Trophoblast cell (in vitro differentiated cells and primary cell): ENCODE data around the gene ZPR1.
"Not testable (repeated sequence)": the region's sequence is repeated elsewhere in the genome, so short reads cannot be mapped to it uniquely, and the experiment has no call there.

Experiments
- DNase-seq, 2 donors: peaks; one replicate each; pipeline ENCODE4 v3.0.0-alpha.2; 2016
- H2AFZ ChIP-seq: 2 replicates; pipeline ENCODE4 v1.6.1; 2013; ENCODE audit warnings: low read length, moderate library complexity, mild to moderate bottlenecking; ENCODE audit not compliant: insufficient read depth, poor library complexity
- H2AK5ac ChIP-seq: 2 replicates; pipeline ENCODE4 v1.6.1; 2013; ENCODE audit warnings: mild to moderate bottlenecking, low read length
- H2BK120ac ChIP-seq: 2 replicates; pipeline ENCODE4 v1.6.1; 2013; ENCODE audit warnings: low read length, mild to moderate bottlenecking, moderate library complexity; ENCODE audit not compliant: insufficient read depth, poor library complexity
- H2BK12ac ChIP-seq: 2 replicates; pipeline ENCODE4 v1.6.1; 2013; ENCODE audit warnings: mild to moderate bottlenecking, low read length, moderate library complexity
- H2BK5ac ChIP-seq: 2 replicates; pipeline ENCODE4 v1.6.1; 2013; ENCODE audit warnings: low read length, low read depth, moderate library complexity, mild to moderate bottlenecking; ENCODE audit not compliant: poor library complexity
- H3K14ac ChIP-seq: 2 replicates; pipeline ENCODE4 v1.6.1; 2013; ENCODE audit warnings: mild to moderate bottlenecking, low read length
- H3K18ac ChIP-seq: 2 replicates; pipeline ENCODE4 v1.6.1; 2013; ENCODE audit warnings: mild to moderate bottlenecking, low read length
- H3K23ac ChIP-seq: 2 replicates; pipeline ENCODE4 v1.6.1; 2013; ENCODE audit warnings: low read length
- H3K27ac ChIP-seq: 2 replicates; pipeline ENCODE4 v1.5.1; 2013; ENCODE audit warnings: low read depth, mild to moderate bottlenecking, inconsistent platforms, low read length, moderate library complexity
- H3K27me3 ChIP-seq: 2 replicates; pipeline ENCODE4 v1.6.1; 2013; ENCODE audit warnings: inconsistent platforms, mild to moderate bottlenecking, low read length, moderate library complexity; ENCODE audit not compliant: insufficient read depth
- H3K36me3 ChIP-seq, 2 experiments: 1 replicate in 1 of 2; 2 replicates in 1 of 2; pipeline ENCODE4 v1.6.1; 2013; ENCODE audit warnings: low read length in 2 of 2, mild to moderate bottlenecking in 2 of 2, moderate library complexity in 1 of 2; ENCODE audit not compliant: insufficient read depth in 2 of 2, control insufficient read depth in 1 of 2
- H3K4ac ChIP-seq: 2 replicates; pipeline ENCODE4 v1.6.1; 2013; ENCODE audit warnings: low read depth, mild to moderate bottlenecking, low read length, moderate library complexity
- H3K4me1 ChIP-seq, 2 experiments: 1 replicate in 1 of 2; 2 replicates in 1 of 2; pipeline ENCODE4 v1.6.1; 2013; ENCODE audit warnings: low read length in 2 of 2, mild to moderate bottlenecking in 2 of 2, moderate library complexity in 1 of 2; ENCODE audit not compliant: insufficient read depth in 2 of 2, control insufficient read depth in 1 of 2
- H3K4me2 ChIP-seq: 2 replicates; pipeline ENCODE4 v1.6.1; 2013; ENCODE audit warnings: inconsistent platforms, mild to moderate bottlenecking, low read length, moderate library complexity
- H3K4me3 ChIP-seq: 2 replicates; pipeline ENCODE4 v1.5.1; 2013; ENCODE audit warnings: mild to moderate bottlenecking, low read depth, low read length, inconsistent platforms
- H3K79me1 ChIP-seq: one replicate; pipeline ENCODE4 v1.6.1; 2013; ENCODE audit warnings: low read length
- H3K79me2 ChIP-seq: 2 replicates; pipeline ENCODE4 v1.6.1; 2013; ENCODE audit warnings: low read length, mild to moderate bottlenecking; ENCODE audit not compliant: control insufficient read depth, insufficient read depth, poor library complexity
- H3K9ac ChIP-seq: 2 replicates; pipeline ENCODE4 v1.6.1; 2013; ENCODE audit warnings: mild to moderate bottlenecking, low read length
- H3K9me3 ChIP-seq: 2 replicates; pipeline ENCODE4 v1.6.1; 2013; ENCODE audit warnings: low read depth, mild to moderate bottlenecking, control low read depth, inconsistent platforms, low read length; ENCODE audit not compliant: insufficient read depth
- H4K12ac ChIP-seq: 2 replicates; pipeline ENCODE4 v1.6.1; 2013; ENCODE audit warnings: low read depth, mild to moderate bottlenecking, low read length, moderate library complexity
- H4K8ac ChIP-seq: 2 replicates; pipeline ENCODE4 v1.6.1; 2013; ENCODE audit warnings: low read depth, mild to moderate bottlenecking, low read length, moderate library complexity
- H4K91ac ChIP-seq: one replicate; pipeline ENCODE4 v1.6.1; 2013; ENCODE audit warnings: low read depth, mild to moderate bottlenecking, low read length, moderate library complexity
- WGBS: extraction: QIAGEN DNeasy Blood & Tissue Kit; methylation state at CpG from one replicate; pipeline ENCODE4 v1.1.7; 2013; ENCODE audit warnings: missing lambda C conversion rate; ENCODE audit not compliant: insufficient read length, insufficient coverage; ENCODE audit errors: extremely low coverage; 5-methylcytosine and 5-hydroxymethylcytosine counted together

ZPR1 gene

DNA sequence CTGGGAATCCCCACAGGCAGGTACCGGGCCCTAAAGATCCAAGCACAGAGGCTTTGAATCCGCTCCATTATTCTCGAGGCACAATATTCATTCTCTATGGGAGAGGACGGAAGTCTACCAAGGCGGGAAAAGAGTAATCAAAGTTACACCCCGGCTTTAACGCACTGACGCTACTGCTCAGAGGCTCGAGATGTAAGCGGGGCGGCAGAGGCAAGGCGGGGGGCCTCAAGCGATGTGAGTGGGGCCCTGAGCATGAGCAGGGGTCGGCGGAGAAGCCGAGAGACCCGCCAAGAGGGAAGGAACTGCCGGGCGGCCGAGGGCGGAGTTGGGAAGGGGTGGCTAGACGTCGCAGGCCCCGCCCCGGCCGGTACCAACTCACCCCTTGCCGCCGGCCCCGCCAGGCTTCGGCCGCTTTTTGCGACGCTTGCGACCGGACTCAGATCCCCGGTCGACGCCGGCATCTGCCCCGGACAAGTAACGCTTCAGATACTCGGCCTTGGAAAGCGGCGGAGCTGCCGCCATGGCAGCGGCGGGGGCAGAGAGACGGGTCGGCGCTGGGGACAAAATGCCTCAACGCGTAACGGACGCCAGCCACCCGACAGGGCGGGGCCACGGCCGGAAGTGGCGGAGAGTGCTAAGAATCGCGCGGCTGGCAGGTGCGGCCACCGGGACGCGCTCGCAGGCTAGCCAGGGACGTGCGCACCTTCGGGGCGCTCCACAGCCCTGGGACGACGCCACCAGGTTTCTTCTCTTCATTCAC lies 15.2 kb downstream of the ZPR1 start, which contains the start of gene BUD13:
TSS of gene BUD13 (minus strand) at position 545 of the 760 bp plus-strand sequence. CDS start at position 522, 23 bp downstream.
- no peak within 1 kb of the TSS for H2AK5ac ChIP-seq
- H3K4ac ChIP-seq, result peak within 1 kb of the TSS; percentile 96
- H3K4me1 ChIP-seq, result peaks cover 4 to 6% of the 10 kb centered on the region in 2 experiments
- H3K4me2 ChIP-seq, result peak within 1 kb of the TSS; percentile 93
- peak within 1 kb of the TSS; percentile 97 for H3K18ac ChIP-seq
- peak; percentile 83 to 92 for DNase-seq
- peaks cover 7% of the 10 kb centered on the region in 2 experiments for H3K36me3 ChIP-seq
- peaks cover 5% of the 10 kb centered on the region for H3K79me2 ChIP-seq
- peak within 1 kb of the TSS; percentile 97 for H3K14ac ChIP-seq
- peak within 1 kb of the TSS; percentile 98 for H2BK120ac ChIP-seq
- no peak within 1 kb of the TSS for H3K23ac ChIP-seq
- H3K4me3 ChIP-seq, result peak within 1 kb of the TSS; percentile 97
- H2AFZ ChIP-seq, result peak within 1 kb of the TSS; percentile 96
- peak within 1 kb of the TSS; percentile 93 for H3K27ac ChIP-seq
- peak within 1 kb of the TSS; percentile 97 for H4K12ac ChIP-seq
- no peaks in the 10 kb centered on the region for H3K27me3 ChIP-seq
- H3K79me1 ChIP-seq, result peaks cover 5% of the 10 kb centered on the region
- H4K8ac ChIP-seq, result peak within 1 kb of the TSS; percentile 98
- H2BK12ac ChIP-seq, result no peak within 1 kb of the TSS
- peak within 1 kb of the TSS; percentile 95 for H2BK5ac ChIP-seq
- peak within 1 kb of the TSS; percentile 99 for H4K91ac ChIP-seq
- H3K9ac ChIP-seq, result peak within 1 kb of the TSS; percentile 96
- WGBS, result no CpG with 5 or more reads among the region's 73 CpGs
- H3K9me3 ChIP-seq, result no peaks in the 10 kb centered on the region

DNA sequence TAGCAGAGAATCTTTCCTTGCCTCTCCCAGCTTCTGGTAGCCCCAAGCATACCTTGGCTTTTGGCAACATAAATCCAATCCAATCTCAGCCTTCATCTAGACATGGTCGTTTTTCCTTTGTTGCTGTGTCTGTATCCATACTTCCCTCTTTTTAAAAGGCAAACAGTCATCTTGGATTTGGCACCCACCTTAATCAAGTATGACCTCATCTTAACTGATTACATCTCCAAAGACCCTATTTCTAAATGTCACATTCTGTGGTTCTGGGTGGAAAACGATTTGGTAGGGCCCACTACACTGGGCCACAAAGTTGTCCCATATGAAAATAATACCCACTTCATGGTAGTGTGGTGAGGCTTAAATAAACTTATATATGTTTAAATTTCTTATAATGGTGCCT lies 15.9 kb downstream of the ZPR1 start:
- no peaks in the 10 kb centered on the region for H3K9me3 ChIP-seq
- no peak overlapping the region for H2AK5ac ChIP-seq
- peaks cover 5% of the 10 kb centered on the region for H3K79me1 ChIP-seq
- WGBS, result no CpG with 5 or more reads among the region's 2 CpGs
- H3K4me2 ChIP-seq, result peak overlapping the region; percentile 93
- no peak overlapping the region for H3K14ac ChIP-seq
- peaks cover 4 to 6% of the 10 kb centered on the region in 2 experiments for H3K4me1 ChIP-seq
- no peak for DNase-seq
- H2BK12ac ChIP-seq, result no peak overlapping the region
- no peak overlapping the region for H3K27ac ChIP-seq
- no peak overlapping the region for H3K23ac ChIP-seq
- H4K91ac ChIP-seq, result no peak overlapping the region
- H3K9ac ChIP-seq, result no peak overlapping the region
- no peak overlapping the region for H4K8ac ChIP-seq
- H3K36me3 ChIP-seq, result peaks cover 5 to 7% of the 10 kb centered on the region in 2 experiments
- H2BK5ac ChIP-seq, result no peak overlapping the region
- peaks cover 5% of the 10 kb centered on the region for H3K79me2 ChIP-seq
- no peak overlapping the region for H3K18ac ChIP-seq
- no peak overlapping the region for H2BK120ac ChIP-seq
- no peaks in the 10 kb centered on the region for H3K27me3 ChIP-seq
- H2AFZ ChIP-seq, result no peak overlapping the region
- H4K12ac ChIP-seq, result peak overlapping the region; percentile 44
- no peak overlapping the region for H3K4me3 ChIP-seq
- H3K4ac ChIP-seq, result peak overlapping the region; percentile 96

DNA sequence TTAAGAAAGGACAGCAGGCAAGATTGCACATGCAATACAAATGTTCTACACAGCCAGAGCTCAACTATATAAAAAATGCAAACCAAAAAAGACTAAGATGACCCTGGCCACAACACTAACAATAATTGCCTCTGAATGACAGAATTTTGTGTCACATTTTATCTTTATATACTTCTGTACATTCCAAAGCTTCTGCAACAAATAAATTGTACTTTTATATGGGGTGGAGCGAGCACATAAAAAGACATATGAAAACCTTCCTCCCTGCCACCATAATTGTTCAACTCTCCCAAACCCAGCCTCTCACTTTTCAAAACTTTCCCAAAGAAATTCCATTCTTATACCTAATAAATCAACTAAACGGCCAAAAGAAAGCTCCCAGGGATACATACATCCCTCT lies 25.7 kb downstream of the ZPR1 start:
- Histone ChIP-seq H4K12ac (no peak overlapping the region), H3K4ac (no peak overlapping the region), H3K9me3 (no peaks in the 10 kb centered on the region), H3K79me2 (no peaks in the 10 kb centered on the region), H3K27ac (no peak overlapping the region), H3K36me3 (peaks cover 10 to 26% of the 10 kb centered on the region in 2 experiments), H3K4me1 (no peaks in the 10 kb centered on the region), H3K18ac (no peak overlapping the region), H2BK5ac (no peak overlapping the region), H2BK12ac (no peak overlapping the region), H3K23ac (no peak overlapping the region), H4K8ac (no peak overlapping the region), H2BK120ac (no peak overlapping the region), H3K14ac (no peak overlapping the region), H3K4me3 (no peak overlapping the region), H3K9ac (no peak overlapping the region), H2AFZ (no peak overlapping the region), H3K27me3 (no peaks in the 10 kb centered on the region), H2AK5ac (no peak overlapping the region), H3K4me2 (no peak overlapping the region), H3K79me1 (no peaks in the 10 kb centered on the region), H4K91ac (no peak overlapping the region)
- DNase-seq, result no peak
- no CpG with 5 or more reads among the region's 2 CpGs for WGBS

DNA sequence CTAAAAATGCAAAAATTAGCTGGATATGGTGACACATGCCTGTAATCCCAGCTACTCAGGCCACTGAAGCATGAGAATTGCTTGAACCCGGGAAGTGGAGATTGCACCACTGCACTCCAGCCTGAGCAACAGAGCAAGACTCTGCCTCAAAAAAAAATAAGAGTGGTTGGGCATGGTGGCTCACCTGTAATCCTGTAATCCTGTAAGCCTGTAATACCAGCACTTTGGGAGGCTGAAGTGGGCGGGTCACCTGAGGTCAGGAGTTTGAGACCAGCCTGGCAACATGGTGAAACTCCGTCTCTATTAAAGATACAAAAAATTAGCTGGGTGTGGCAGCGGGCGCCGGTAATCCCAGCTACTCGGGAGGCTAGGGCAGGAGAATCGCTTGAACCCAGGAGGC lies 31.8 kb downstream of the ZPR1 start:
- H3K23ac ChIP-seq, H2BK12ac ChIP-seq, H2AFZ ChIP-seq, H2BK5ac ChIP-seq, H3K4me3 ChIP-seq, H4K91ac ChIP-seq, H3K27me3 ChIP-seq, H3K79me2 ChIP-seq, H3K18ac ChIP-seq, H3K79me1 ChIP-seq, H3K4ac ChIP-seq, H3K4me2 ChIP-seq, H4K8ac ChIP-seq, H3K9me3 ChIP-seq, H3K14ac ChIP-seq, H3K4me1 ChIP-seq, H2AK5ac ChIP-seq, H3K9ac ChIP-seq, H2BK120ac ChIP-seq, H3K27ac ChIP-seq, DNase-seq, H4K12ac ChIP-seq: not testable (repeated sequence)
- no CpG with 5 or more reads among the region's 8 CpGs for WGBS
- H3K36me3 ChIP-seq, result peaks cover 20 to 26% of the 10 kb centered on the region in 2 experiments
